ENCODE measurements around the gene TRIM62. TPM values are rescaled to one million over a fixed set of nuclear protein-coding genes. Genes with fewer than 3 reads are reported as not detected.

The TRIM62 gene
- total RNA-seq, 1 donor from 2014 or later: 10.8 TPM

GRCh38 chr1:33143176-33143575 lies 38.7 kb downstream of the TRIM62 start:
- no peak overlapping the region for H3K27ac Mint-ChIP-seq (ENCODE audit: unreplicated experiment)
- H3K4me3 Mint-ChIP-seq (ENCODE audit: unreplicated experiment): no peak overlapping the region
- peaks cover 7% of the 10 kb centered on the region for H3K4me1 Mint-ChIP-seq (ENCODE audit: unreplicated experiment)
- no peak for TF ChIP-seq CTCF (IDR thresholded peaks at IDR 0.05; ENCODE audit: unreplicated experiment)
- peaks cover 14% of the 10 kb centered on the region for H3K27me3 Mint-ChIP-seq (ENCODE audit: unreplicated experiment)
- no peak for DNase-seq (ENCODE audit: low spot score)
- H3K36me3 Mint-ChIP-seq (ENCODE audit: low read depth, unreplicated experiment): peaks cover 5% of the 10 kb centered on the region
- H3K9me3 Mint-ChIP-seq (ENCODE audit: unreplicated experiment): no peaks in the 10 kb centered on the region

DNA sequence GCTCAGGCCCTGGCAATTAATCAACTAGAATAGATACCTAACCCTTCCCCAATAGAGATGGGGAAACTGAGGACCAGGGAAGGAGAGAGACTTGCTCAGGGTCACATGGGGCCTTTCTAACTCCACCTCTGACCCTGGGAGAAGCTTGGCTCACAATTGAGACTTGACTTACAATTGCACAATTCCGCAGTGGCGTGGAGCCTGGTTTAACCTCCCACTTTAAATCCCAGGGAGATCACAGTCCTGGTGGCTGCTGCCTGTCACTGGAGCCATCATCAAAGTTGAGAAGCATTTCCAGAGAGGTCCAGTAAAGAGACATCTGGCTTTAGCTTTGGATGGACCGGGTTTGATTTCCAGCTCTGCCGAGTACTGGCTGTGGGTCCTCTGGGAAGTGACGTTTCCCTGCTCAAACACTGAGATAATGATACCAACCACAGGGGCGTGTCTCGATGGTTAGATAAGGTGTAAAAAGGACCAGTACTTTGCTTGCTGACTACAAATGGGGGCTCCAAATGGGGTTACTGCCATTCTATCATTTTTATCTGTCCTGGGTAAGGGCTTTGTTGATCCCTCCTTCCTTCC lies 39.3 kb downstream of the TRIM62 start:
- peaks cover 13% of the 10 kb centered on the region for H3K27me3 Mint-ChIP-seq (ENCODE audit: unreplicated experiment)
- H3K9me3 Mint-ChIP-seq (ENCODE audit: unreplicated experiment): no peaks in the 10 kb centered on the region
- DNase-seq (ENCODE audit: low spot score): no peak
- TF ChIP-seq CTCF (IDR thresholded peaks at IDR 0.05; ENCODE audit: unreplicated experiment): no peak
- H3K4me3 Mint-ChIP-seq (ENCODE audit: unreplicated experiment): no peak overlapping the region
- H3K4me1 Mint-ChIP-seq (ENCODE audit: unreplicated experiment): peaks cover 7% of the 10 kb centered on the region
- no peak overlapping the region for H3K27ac Mint-ChIP-seq (ENCODE audit: unreplicated experiment)
- peaks cover 5% of the 10 kb centered on the region for H3K36me3 Mint-ChIP-seq (ENCODE audit: low read depth, unreplicated experiment)

DNA sequence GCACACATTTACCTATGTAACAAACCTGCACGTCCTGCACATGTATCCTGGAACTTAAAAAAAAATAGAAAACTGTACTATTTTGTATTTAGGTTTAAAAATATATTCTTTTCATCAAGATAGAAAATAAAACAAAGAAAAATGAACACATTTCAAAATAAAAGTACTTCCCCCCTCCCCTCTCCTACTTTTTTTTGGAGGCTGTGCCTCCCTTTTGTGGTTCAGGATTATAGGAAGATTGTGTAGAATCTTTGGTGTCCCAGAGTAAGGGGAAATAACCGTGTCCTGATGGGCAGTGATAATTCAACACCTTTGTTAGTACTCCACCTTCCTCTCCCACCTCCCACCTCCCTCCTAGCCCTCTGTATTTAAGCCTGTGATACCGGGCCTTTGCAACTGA lies 40.1 kb downstream of the TRIM62 start:
- no peak overlapping the region for H3K27ac Mint-ChIP-seq (ENCODE audit: unreplicated experiment)
- H3K27me3 Mint-ChIP-seq (ENCODE audit: unreplicated experiment): peaks cover 9% of the 10 kb centered on the region
- peaks cover 3% of the 10 kb centered on the region for H3K36me3 Mint-ChIP-seq (ENCODE audit: low read depth, unreplicated experiment)

DNA sequence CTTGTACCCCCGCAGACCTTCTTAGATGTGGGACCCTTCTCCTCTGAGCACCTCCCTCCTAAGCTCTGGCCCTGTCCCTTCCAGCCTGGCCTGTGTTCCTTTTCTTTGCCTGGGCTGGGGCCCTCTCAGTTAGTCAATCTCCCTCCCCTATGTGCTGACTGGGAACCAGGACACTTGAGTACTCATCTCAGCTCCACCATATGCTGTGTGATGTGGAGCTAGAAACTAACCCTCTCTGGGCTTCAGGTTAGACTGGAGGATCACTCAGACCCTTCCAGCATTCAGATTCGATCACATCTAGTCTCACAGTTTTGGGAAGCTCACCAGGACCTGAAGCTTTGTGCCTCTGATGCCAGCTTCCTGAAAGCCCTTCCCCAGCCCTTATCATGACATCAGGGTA lies 40.6 kb downstream of the TRIM62 start:
- peaks cover 7% of the 10 kb centered on the region for H3K4me1 Mint-ChIP-seq (ENCODE audit: unreplicated experiment)
- DNase-seq (ENCODE audit: low spot score): no peak
- H3K27me3 Mint-ChIP-seq (ENCODE audit: unreplicated experiment): peaks cover 7% of the 10 kb centered on the region
- no peak overlapping the region for H3K4me3 Mint-ChIP-seq (ENCODE audit: unreplicated experiment)
- H3K27ac Mint-ChIP-seq (ENCODE audit: unreplicated experiment): no peak overlapping the region
- no peaks in the 10 kb centered on the region for H3K36me3 Mint-ChIP-seq (ENCODE audit: low read depth, unreplicated experiment)
- no peaks in the 10 kb centered on the region for H3K9me3 Mint-ChIP-seq (ENCODE audit: unreplicated experiment)
- no peak for TF ChIP-seq CTCF (IDR thresholded peaks at IDR 0.05; ENCODE audit: unreplicated experiment)

More for the DNA sequence above, 40.1 kb downstream of the TRIM62 start:
- no peaks in the 10 kb centered on the region for H3K9me3 Mint-ChIP-seq (ENCODE audit: unreplicated experiment)
- peaks cover 7% of the 10 kb centered on the region for H3K4me1 Mint-ChIP-seq (ENCODE audit: unreplicated experiment)
- no peak overlapping the region for H3K4me3 Mint-ChIP-seq (ENCODE audit: unreplicated experiment)
- TF ChIP-seq CTCF (IDR thresholded peaks at IDR 0.05; ENCODE audit: unreplicated experiment): no peak
- DNase-seq (ENCODE audit: low spot score): no peak

DNA sequence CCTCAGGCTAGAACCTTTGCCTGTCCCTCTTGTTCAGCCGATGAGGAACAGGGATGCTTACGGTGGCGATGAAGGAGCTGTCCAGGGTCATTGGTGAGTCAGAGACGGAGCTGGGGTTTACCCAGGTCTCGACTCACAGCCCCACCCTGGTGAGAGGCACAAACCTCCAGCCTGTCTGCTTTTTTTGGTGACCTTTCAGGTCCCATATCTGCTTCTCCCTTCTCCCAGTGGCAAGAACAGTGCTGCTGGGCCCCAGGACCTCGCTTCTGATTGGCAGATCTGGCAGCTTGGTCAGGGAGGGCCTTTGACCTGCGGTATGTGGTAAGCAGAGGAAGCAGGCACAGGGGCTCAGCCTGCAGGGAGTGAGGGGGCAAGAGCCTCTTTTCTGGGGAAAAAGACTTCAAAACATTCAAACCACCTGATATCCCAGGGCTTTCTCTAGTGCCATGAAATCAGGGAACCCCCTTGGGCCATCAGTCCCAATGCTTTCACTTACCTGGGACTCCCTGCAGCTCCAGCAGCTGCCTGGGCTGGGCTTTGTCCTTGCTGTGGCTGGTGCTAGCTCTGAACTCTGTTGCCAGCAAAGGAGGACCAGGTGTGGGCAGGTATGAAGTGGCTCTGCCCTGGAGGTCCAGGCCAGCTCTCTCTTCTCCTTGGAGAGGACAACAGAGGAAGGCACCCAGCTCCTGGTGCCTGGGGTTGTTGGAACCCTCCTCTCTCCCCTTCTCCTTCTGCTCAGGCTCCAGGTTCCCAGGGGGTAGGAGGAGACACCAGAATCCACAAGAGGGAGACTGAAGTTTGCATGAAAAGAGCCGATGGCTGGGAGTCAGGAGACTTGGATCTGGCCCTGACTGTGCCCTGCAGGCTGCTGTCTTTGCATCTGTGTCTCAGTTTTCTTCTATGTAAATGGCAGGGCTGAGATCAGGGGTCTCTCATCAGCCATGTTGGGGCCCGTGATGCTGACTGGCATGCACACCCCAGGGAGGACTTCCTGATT lies 41.4 kb downstream of the TRIM62 start:
- DNase-seq (ENCODE audit: low spot score): no peak

More for the DNA sequence above, 41.4 kb downstream of the TRIM62 start:
- Mint-ChIP-seq H3K4me3 (ENCODE audit: unreplicated experiment) (no peak overlapping the region), H3K9me3 (ENCODE audit: unreplicated experiment) (no peaks in the 10 kb centered on the region), H3K36me3 (ENCODE audit: low read depth, unreplicated experiment) (no peaks in the 10 kb centered on the region), H3K27ac (ENCODE audit: unreplicated experiment) (no peak overlapping the region), H3K27me3 (ENCODE audit: unreplicated experiment) (peaks cover 10% of the 10 kb centered on the region), H3K4me1 (ENCODE audit: unreplicated experiment) (peaks cover 7% of the 10 kb centered on the region)
- no peak for TF ChIP-seq CTCF (IDR thresholded peaks at IDR 0.05; ENCODE audit: unreplicated experiment)

Data from endothelial cell (in vitro differentiated cells).